Measurements from ENCODE around the gene MYO5A. TPM values are rescaled to one million over a fixed set of nuclear protein-coding genes. Genes with fewer than 3 reads are reported as not detected.

The MYO5A gene
- total RNA-seq, 1 donor from 2014 or later = 41.0 TPM

- no peak for DNase-seq (ENCODE audit: low spot score)
- H3K36me3 Mint-ChIP-seq (ENCODE audit: low read depth) = peaks cover 17% of the 10 kb centered on the region
- no peak overlapping the region for H3K27ac Mint-ChIP-seq (ENCODE audit: unreplicated experiment)
- H3K9me3 Mint-ChIP-seq (ENCODE audit: low read depth) = no peaks in the 10 kb centered on the region
- H3K4me1 Mint-ChIP-seq (ENCODE audit: low read depth) = no peaks in the 10 kb centered on the region
- TF ChIP-seq CTCF (IDR thresholded peaks at IDR 0.05) = no peak
- no peaks in the 10 kb centered on the region for H3K27me3 Mint-ChIP-seq (ENCODE audit: low read depth)
- no peak overlapping the region for H3K4me3 Mint-ChIP-seq (ENCODE audit: unreplicated experiment)
These were observed 204.6 kb downstream of the MYO5A start for GRCh38 chr15:52324109-52324508.

GRCh38 chr15:52318729-52319500, 209.8 kb downstream of the MYO5A start:
- H3K4me1 Mint-ChIP-seq (ENCODE audit: low read depth) = no peaks in the 10 kb centered on the region
- no peaks in the 10 kb centered on the region for H3K9me3 Mint-ChIP-seq (ENCODE audit: low read depth)
- no peak overlapping the region for H3K4me3 Mint-ChIP-seq (ENCODE audit: unreplicated experiment)
- no peak overlapping the region for H3K27ac Mint-ChIP-seq (ENCODE audit: unreplicated experiment)
- no peak for DNase-seq (ENCODE audit: low spot score)
- TF ChIP-seq CTCF (IDR thresholded peaks at IDR 0.05) = no peak
- peaks cover 26% of the 10 kb centered on the region for H3K36me3 Mint-ChIP-seq (ENCODE audit: low read depth)
- no peaks in the 10 kb centered on the region for H3K27me3 Mint-ChIP-seq (ENCODE audit: low read depth)

GRCh38 chr15:52317688-52318087, 211.0 kb downstream of the MYO5A start:
- Mint-ChIP-seq H3K4me1 (ENCODE audit: low read depth) (no peaks in the 10 kb centered on the region), H3K27me3 (ENCODE audit: low read depth) (no peaks in the 10 kb centered on the region), H3K27ac (ENCODE audit: unreplicated experiment) (no peak overlapping the region), H3K4me3 (ENCODE audit: unreplicated experiment) (no peak overlapping the region), H3K9me3 (ENCODE audit: low read depth) (no peaks in the 10 kb centered on the region), H3K36me3 (ENCODE audit: low read depth) (peaks cover 33% of the 10 kb centered on the region)
- TF ChIP-seq CTCF (IDR thresholded peaks at IDR 0.05) = no peak
- no peak for DNase-seq (ENCODE audit: low spot score)

- Mint-ChIP-seq H3K27me3 (ENCODE audit: low read depth) (no peaks in the 10 kb centered on the region), H3K36me3 (ENCODE audit: low read depth) (peaks cover 34% of the 10 kb centered on the region), H3K4me3 (ENCODE audit: unreplicated experiment) (no peak overlapping the region), H3K9me3 (ENCODE audit: low read depth) (no peaks in the 10 kb centered on the region), H3K4me1 (ENCODE audit: low read depth) (no peaks in the 10 kb centered on the region), H3K27ac (ENCODE audit: unreplicated experiment) (no peak overlapping the region)
- DNase-seq (ENCODE audit: low spot score) = no peak
- TF ChIP-seq CTCF (IDR thresholded peaks at IDR 0.05) = no peak
These were observed 211.7 kb downstream of the MYO5A start for GRCh38 chr15:52317022-52317421.

- Mint-ChIP-seq H3K4me3 (ENCODE audit: unreplicated experiment) (no peak overlapping the region), H3K27me3 (ENCODE audit: low read depth) (no peaks in the 10 kb centered on the region), H3K27ac (ENCODE audit: unreplicated experiment) (no peak overlapping the region), H3K9me3 (ENCODE audit: low read depth) (no peaks in the 10 kb centered on the region), H3K36me3 (ENCODE audit: low read depth) (peaks cover 15% of the 10 kb centered on the region), H3K4me1 (ENCODE audit: low read depth) (no peaks in the 10 kb centered on the region)
- DNase-seq (ENCODE audit: low spot score) = no peak
- TF ChIP-seq CTCF (IDR thresholded peaks at IDR 0.05) = no peak
These were observed 219.5 kb downstream of the MYO5A start for GRCh38 chr15:52309154-52309548.
